Measurements from ENCODE around the gene CAMSAP1.

GRCh38 chr9:135815830-135816650 is 91.3 kb downstream of the CAMSAP1 start:
- TF ChIP-seq CTCF (conservative IDR thresholded peaks at IDR 0.05), result no peak
- TF ChIP-seq ZFX (IDR thresholded peaks at IDR 0.05), result no peak

Data from C4-2B (cell line).